NCI-H526 (cell line): ENCODE data around the gene PRKCQ.
"Not testable (repeated sequence)": the region's sequence is repeated elsewhere in the genome, so short reads cannot be mapped to it uniquely, and the experiment has no call there.

Source experiments
- DNase-seq, 2 experiments: peaks; one replicate each; lab custom pipeline; 2025; lab: John Stamatoyannopoulos, UW

Gene PRKCQ

GRCh38 chr10:6491841-6492609, 88.1 kb downstream of the PRKCQ start:
- no peak for DNase-seq

GRCh38 chr10:6490614-6491013, 89.5 kb downstream of the PRKCQ start:
- no peak for DNase-seq

GRCh38 chr10:6487920-6488319, 92.2 kb downstream of the PRKCQ start:
- no peak for DNase-seq

GRCh38 chr10:6486309-6486708, 93.8 kb downstream of the PRKCQ start:
- peak; percentile 46 to 64 for DNase-seq

- DNase-seq = no peak
Observed at GRCh38 chr10:6482737-6483357, 97.2 kb downstream of the PRKCQ start.

- no peak for DNase-seq
Observed at GRCh38 chr10:6478722-6479121, 101.4 kb downstream of the PRKCQ start.

- DNase-seq = no peak
Observed at GRCh38 chr10:6476989-6477388, 103.1 kb downstream of the PRKCQ start.

GRCh38 chr10:6474871-6475270, 105.2 kb downstream of the PRKCQ start:
- no peak for DNase-seq

- DNase-seq = no peak
Observed at GRCh38 chr10:6473901-6474370, 106.1 kb downstream of the PRKCQ start.

GRCh38 chr10:6473430-6473829, 106.6 kb downstream of the PRKCQ start:
- DNase-seq = no peak

- DNase-seq = not testable (repeated sequence)
Observed at GRCh38 chr10:6472710-6473005, 107.4 kb downstream of the PRKCQ start.

GRCh38 chr10:6470894-6471618, 109.0 kb downstream of the PRKCQ start:
- no peak for DNase-seq

- no peak for DNase-seq
Observed at GRCh38 chr10:6469661-6470060, 110.4 kb downstream of the PRKCQ start.

- DNase-seq = peak in 1 of 2 experiments; percentile 41
Observed at GRCh38 chr10:6465854-6466601, 114.0 kb downstream of the PRKCQ start.

- DNase-seq = peak; percentile 49 to 78
Observed at GRCh38 chr10:6465437-6465836, 114.6 kb downstream of the PRKCQ start.

- DNase-seq = peak; percentile 13 to 37
Observed at GRCh38 chr10:6464862-6465430, 115.1 kb downstream of the PRKCQ start.

- DNase-seq = no peak
Observed at GRCh38 chr10:6463366-6463765, 116.7 kb downstream of the PRKCQ start.

GRCh38 chr10:6461961-6462360, 118.1 kb downstream of the PRKCQ start:
- DNase-seq = no peak

GRCh38 chr10:6460861-6461409, 119.1 kb downstream of the PRKCQ start:
- DNase-seq = no peak

GRCh38 chr10:6458814-6459213, 121.3 kb downstream of the PRKCQ start:
- no peak for DNase-seq

GRCh38 chr10:6457376-6457775, 122.7 kb downstream of the PRKCQ start:
- no peak for DNase-seq

GRCh38 chr10:6456067-6456466, 124.0 kb downstream of the PRKCQ start:
- no peak for DNase-seq
